GM12878 (cell line): ENCODE measurements around the gene CRACDL. TPM values are rescaled to one million over a fixed set of nuclear protein-coding genes. Genes with fewer than 3 reads are reported as not detected.

Experiments
- ATAC-seq: fragments of 200-7000 bp; cut with Tn5 transposase; 3 replicates; pipeline ENCODE4 v1.9.1; 2020; ENCODE audit warnings: mild to moderate bottlenecking, moderate library complexity
- BruUV-seq: library from RNA; stranded (reverse); fragments of 400-500 nt; replicated peaks from 2 replicates; lab custom pipeline; 2021; lab: Mats Ljungman, UMichigan
- CTCF ChIA-PET: fragments of 300-600 bp; sonication (Branson Sonifier 250); formaldehyde crosslinking; extraction: SDS; loops from one replicate; lab custom pipeline; 2021; ENCODE audit warnings: inconsistent platforms; lab: Yijun Ruan, JAX
- POLR2A ChIA-PET: fragments of 350-600 bp; formaldehyde crosslinking; extraction: SDS; loops from one replicate; lab custom pipeline; 2021; ENCODE audit warnings: inconsistent platforms; lab: Charles Lee
- RAD21 ChIA-PET: fragments of 300-600 bp; sonication (Branson Sonifier 250); formaldehyde crosslinking; loops from one replicate; lab custom pipeline; 2023; ENCODE audit warnings: antibody characterized with exemption; ENCODE audit not compliant: unreplicated experiment; lab: Charles Lee
- SMC1A ChIA-PET: fragments of 300-600 bp; sonication (Branson Sonifier 250); formaldehyde crosslinking; loops from one replicate; lab custom pipeline; 2023; ENCODE audit not compliant: unreplicated experiment, uncharacterized antibody; lab: Charles Lee
- DNase-seq: peaks from one replicate; pipeline ENCODE4 v3.0.0-alpha.2; 2011; ENCODE audit warnings: low read depth, low spot score
- FAIRE-seq: peaks from 3 replicates; lab custom pipeline; 2011; peaks lifted over from hg19 to GRCh38; lab: Jason Lieb, UNC
- H2AFZ ChIP-seq: 2 replicates; pipeline ENCODE4 v1.6.0; 2011; ENCODE audit warnings: low read depth, low read length, control low read depth; ENCODE audit not compliant: control insufficient read depth
- H3K27ac ChIP-seq: 2 replicates; pipeline ENCODE4 v1.5.1; 2011; ENCODE audit warnings: control low read depth; ENCODE audit not compliant: control insufficient read depth, insufficient read depth
- H3K27me3 ChIP-seq, 2 experiments: replicated peaks in 1 of 2; 2 replicates each; pipeline versions ENCODE4 v1.6.0 to v1.6.1; 2011; ENCODE audit warnings: low read length in 1 of 2; ENCODE audit not compliant: control insufficient read depth in 2 of 2, insufficient read depth in 2 of 2
- H3K36me3 ChIP-seq, 2 experiments: 2 replicates each; pipeline ENCODE4 v1.5.1; 2011; ENCODE audit warnings: low read length in 1 of 2; ENCODE audit not compliant: control insufficient read depth in 2 of 2, insufficient read depth in 2 of 2
- H3K4me1 ChIP-seq: 2 replicates; pipeline ENCODE4 v1.6.1; 2011; ENCODE audit warnings: mild to moderate bottlenecking, low read length, moderate library complexity, mixed read lengths; ENCODE audit not compliant: control insufficient read depth, insufficient read depth
- H3K4me2 ChIP-seq: 2 replicates; pipeline ENCODE4 v1.6.0; 2011; ENCODE audit warnings: control low read depth; ENCODE audit not compliant: control insufficient read depth, insufficient read depth
- H3K4me3 ChIP-seq: fragments of 200-600 bp; sonication (generic); 2 replicates; pipeline ENCODE4 v1.5.1; 2016
- H3K79me2 ChIP-seq: 2 replicates; pipeline ENCODE4 v1.6.0; 2011; ENCODE audit warnings: low read length; ENCODE audit not compliant: control insufficient read depth, insufficient read depth
- H3K9ac ChIP-seq: 2 replicates; pipeline ENCODE4 v1.8.0; 2011; ENCODE audit warnings: low read length, control low read depth, mixed read lengths; ENCODE audit not compliant: control insufficient read depth, insufficient read depth
- H3K9me3 ChIP-seq: replicated peaks from 3 replicates; pipeline ENCODE4 v1.5.1; 2011; ENCODE audit warnings: mild to moderate bottlenecking, low read length; ENCODE audit not compliant: control insufficient read depth, insufficient read depth
- H4K20me1 ChIP-seq: 2 replicates; pipeline ENCODE4 v1.6.0; 2011; ENCODE audit not compliant: control insufficient read depth, insufficient read depth
- BCL3 ChIP-seq: IDR thresholded peaks from 2 replicates; pipeline ENCODE4 v1.6.1; 2011; ENCODE audit warnings: borderline replicate concordance, low read depth, mild to moderate bottlenecking, moderate library complexity, low read length; ENCODE audit not compliant: insufficient read depth, poor library complexity, severe bottlenecking
- E2F4 ChIP-seq: IDR thresholded peaks from 2 replicates; pipeline ENCODE4 v1.6.1; 2012; ENCODE audit warnings: low read depth, low read length, improper control_type of control experiment
- EED ChIP-seq: sonication (generic); IDR thresholded peaks from 2 replicates; pipeline ENCODE4 v1.6.1; 2016; ENCODE audit warnings: antibody characterized with exemption, low read depth
- IRF3 ChIP-seq: fragments of 450-650 bp; IDR thresholded peaks from 2 replicates; pipeline ENCODE4 v1.6.1; 2014; ENCODE audit warnings: mild to moderate bottlenecking
- IRF4 ChIP-seq: IDR thresholded peaks from 2 replicates; pipeline ENCODE4 v1.6.1; 2011; ENCODE audit warnings: low read depth, low read length
- JUNB ChIP-seq: IDR thresholded peaks from 2 replicates; pipeline ENCODE4 v1.6.1; 2016; ENCODE audit warnings: antibody characterized with exemption, mild to moderate bottlenecking
- KDM1A ChIP-seq: fragments of 200-600 bp; sonication (generic); IDR thresholded peaks from 2 replicates; pipeline ENCODE4 v1.6.1; 2016; ENCODE audit warnings: borderline replicate concordance
- MLLT1 ChIP-seq: fragments of 450-650 bp; IDR thresholded peaks from 2 replicates; pipeline ENCODE4 v1.6.1; 2016; ENCODE audit warnings: mild to moderate bottlenecking
- MTA3 ChIP-seq: IDR thresholded peaks from 2 replicates; pipeline ENCODE4 v1.6.1; 2012; ENCODE audit warnings: low read length, inconsistent platforms, borderline replicate concordance
- NFIC ChIP-seq: IDR thresholded peaks from 2 replicates; pipeline ENCODE4 v1.6.1; 2012; ENCODE audit warnings: low read depth, mild to moderate bottlenecking, inconsistent platforms, low read length, moderate library complexity
- NR2F1 ChIP-seq: fragments of 450-650 bp; conservative IDR thresholded peaks from 2 replicates; pipeline ENCODE4 v1.6.1; 2017; ENCODE audit warnings: mild to moderate bottlenecking
- POU2F2 ChIP-seq: IDR thresholded peaks from 3 replicates; pipeline ENCODE4 v1.6.1; 2011; ENCODE audit warnings: low read depth, mild to moderate bottlenecking, low read length, borderline replicate concordance
- RAD51 ChIP-seq: fragments of 450-650 bp; IDR thresholded peaks from 2 replicates; pipeline ENCODE4 v1.6.1; 2016; ENCODE audit warnings: moderate library complexity, mild to moderate bottlenecking, inconsistent platforms
- SMARCA5 ChIP-seq: fragments of 450-650 bp; IDR thresholded peaks from 2 replicates; pipeline ENCODE4 v1.6.1; 2017; ENCODE audit warnings: mild to moderate bottlenecking
- USF1 ChIP-seq: IDR thresholded peaks from 2 replicates; pipeline ENCODE4 v1.6.1; 2011; ENCODE audit warnings: borderline replicate concordance, low read depth, mild to moderate bottlenecking, moderate library complexity, mixed read lengths, low read length; ENCODE audit not compliant: insufficient read depth; ENCODE audit errors: extremely low read length
- YBX1 ChIP-seq: fragments of 450-650 bp; IDR thresholded peaks from 2 replicates; pipeline ENCODE4 v1.6.1; 2016; ENCODE audit warnings: antibody characterized with exemption
- ZNF217 ChIP-seq: fragments of 450-650 bp; IDR thresholded peaks from 2 replicates; pipeline ENCODE4 v1.6.1; 2017; ENCODE audit warnings: antibody characterized with exemption, mild to moderate bottlenecking
- ZNF384 ChIP-seq: IDR thresholded peaks from 2 replicates; pipeline ENCODE4 v1.6.1; 2012; ENCODE audit warnings: low read depth, mild to moderate bottlenecking, low read length, improper control_type of control experiment, borderline replicate concordance
- WGBS: methylation state at CpG from one replicate; pipeline ENCODE4 v1.1.6; 2016; ENCODE audit warnings: low lambda C conversion rate; ENCODE audit not compliant: insufficient replicate concordance, insufficient coverage; ENCODE audit errors: missing lambda C conversion rate; 5-methylcytosine and 5-hydroxymethylcytosine counted together
- in situ Hi-C: fragments of 300-500 bp; cut with MboI; formaldehyde crosslinking; loops from 9 replicates; pipeline ENCODE4 v1.14.3; 2018; ENCODE audit warnings: mixed read lengths
- intact Hi-C: fragments of 100-400 bp; cut with micrococcal nuclease; formaldehyde crosslinking; loops from one replicate; pipeline ENCODE4 v1.14.2; 2022; ENCODE audit not compliant: unreplicated experiment
- polyA plus RNA-seq, 11 experiments: library from polyadenylated mRNA; depleted of rRNA in 4 of 11; unstranded in 6 of 11; stranded (reverse) in 5 of 11; fragments of >200 nt; fragmentation: Nextera tagmentation in 4 of 11; fragmentation: Illumina TruSeq in 1 of 11; extraction: Ambion mirVana in 4 of 11; extraction: Trizol in 1 of 11; gene quantifications; 1 replicate in 1 of 11; 2 replicates in 10 of 11; pipeline versions ENCODE4 v1.2.1 to v1.2.3, GENCODE V29; 2011 to 2016; ENCODE audit warnings: inconsistent platforms in 2 of 11, missing spikeins in 2 of 11, low read depth in 1 of 11
- total RNA-seq, 4 experiments: library from RNA; depleted of rRNA in 3 of 4; stranded (reverse); fragments of >200 nt in 3 of 4; fragmentation: Illumina TruSeq in 1 of 4; extraction: Trizol in 1 of 4; gene quantifications; 2 replicates each; pipeline versions ENCODE4 v1.2.1 to v1.2.3, GENCODE V29; 2013 to 2021

Gene CRACDL
- total and polyA plus RNA-seq, 10 of the 15 experiments (the other 5 are each of a cell fraction or from before 2014, with no cell fraction given) = 0.03 to 0.72 (median 0.14) TPM

- TF ChIP-seq IRF4 (no peak), RAD51 (no peak)
Measured at GRCh38 chr2:98808546-98808945, 127.5 kb downstream of the CRACDL start (continued).

- DNase-seq = no peak
- 47% methylated on average over 9 of the region's 9 CpGs for WGBS
- no peaks in the 10 kb centered on the region for H3K9me3 ChIP-seq
- H3K4me1 ChIP-seq = no peaks in the 10 kb centered on the region
- ATAC-seq = no peak
- H2AFZ ChIP-seq = no peak overlapping the region
- H4K20me1 ChIP-seq = no peaks in the 10 kb centered on the region
- BruUV-seq = no TSS peak
- CTCF ChIA-PET = no interaction called here
- no peak overlapping the region for H3K4me2 ChIP-seq
- RAD21 ChIA-PET = interaction anchor here (1.5 kb wide), 1 partner anchor 159 kb away, joined by 3 read pairs; no protein-coding TSS in a partner anchor
- FAIRE-seq = no peak
- intact Hi-C loops = no loop called here
- H3K79me2 ChIP-seq = no peaks in the 10 kb centered on the region
- POLR2A ChIA-PET = no interaction called here
- SMC1A ChIA-PET = interaction anchor here (2.3 kb wide), 1 partner anchor 11 kb away, joined by 9 read pairs; no protein-coding TSS in a partner anchor
- in situ Hi-C loops = no loop called here
- no peaks in the 10 kb centered on the region for H3K36me3 ChIP-seq
- no peak overlapping the region for H3K27ac ChIP-seq
- no peak overlapping the region for H3K9ac ChIP-seq
- H3K27me3 ChIP-seq = no peaks in the 10 kb centered on the region
- no peak overlapping the region for H3K4me3 ChIP-seq
- TF ChIP-seq ZNF384 = no peak
- no peak for TF ChIP-seq YBX1
- TF ChIP-seq USF1 = no peak
- no peak for TF ChIP-seq MLLT1
- no peak for TF ChIP-seq E2F4
- TF ChIP-seq POU2F2 = no peak
- TF ChIP-seq JUNB = no peak
- TF ChIP-seq KDM1A = no peak
- TF ChIP-seq BCL3 = no peak
- TF ChIP-seq NR2F1 = no peak
- TF ChIP-seq EED = no peak
- no peak for TF ChIP-seq IRF3
- TF ChIP-seq SMARCA5 = no peak
- TF ChIP-seq NFIC = no peak
- no peak for TF ChIP-seq ZNF217
- no peak for TF ChIP-seq MTA3
Measured at GRCh38 chr2:98807929-98808328, 128.1 kb downstream of the CRACDL start.
